Fibroblast of mammary gland (primary cell): ENCODE measurements around the gene RGS16.

ENCODE experiments used
- DNase-seq: peaks from one replicate; pipeline ENCODE4 v3.0.0-alpha.2; 2010; ENCODE audit warnings: low read depth
- H3K4me3 ChIP-seq: 2 replicates; pipeline ENCODE4 v1.5.1; 2011; ENCODE audit warnings: low read depth, mild to moderate bottlenecking, low read length, moderate library complexity; ENCODE audit not compliant: control insufficient read depth
- CTCF ChIP-seq: conservative IDR thresholded peaks from 2 replicates; pipeline ENCODE4 v1.5.1; 2011; ENCODE audit warnings: low read depth, low read length, inconsistent platforms; ENCODE audit not compliant: control insufficient read depth, insufficient read depth

Gene RGS16

GRCh38 chr1:182570611-182570970 lies 33.6 kb downstream of the RGS16 start:
- no peak for DNase-seq
- no peak for TF ChIP-seq CTCF
- H3K4me3 ChIP-seq, result no peak overlapping the region

GRCh38 chr1:182569939-182570610 lies 34.1 kb downstream of the RGS16 start:
- no peak for TF ChIP-seq CTCF
- no peak overlapping the region for H3K4me3 ChIP-seq
- no peak for DNase-seq

GRCh38 chr1:182568647-182569284 lies 35.4 kb downstream of the RGS16 start:
- DNase-seq, result no peak
- TF ChIP-seq CTCF, result no peak
- H3K4me3 ChIP-seq, result no peak overlapping the region

- DNase-seq, result no peak
- no peak overlapping the region for H3K4me3 ChIP-seq
- TF ChIP-seq CTCF, result no peak
Observed at GRCh38 chr1:182567629-182568028, 36.6 kb downstream of the RGS16 start.

GRCh38 chr1:182565537-182565936 lies 38.7 kb downstream of the RGS16 start:
- H3K4me3 ChIP-seq, result no peak overlapping the region
- no peak for TF ChIP-seq CTCF
- no peak for DNase-seq

GRCh38 chr1:182564406-182565004 lies 39.7 kb downstream of the RGS16 start:
- H3K4me3 ChIP-seq, result no peak overlapping the region
- no peak for TF ChIP-seq CTCF
- no peak for DNase-seq

- no peak for TF ChIP-seq CTCF
- no peak overlapping the region for H3K4me3 ChIP-seq
Observed at GRCh38 chr1:182563095-182563494, 41.1 kb downstream of the RGS16 start.

More at GRCh38 chr1:182563095-182563494, 41.1 kb downstream of the RGS16 start:
- no peak for DNase-seq
